Measurements from ENCODE around the gene IGSF10. TPM values are rescaled to one million over a fixed set of nuclear protein-coding genes. Genes with fewer than 3 reads are reported as not detected.

Gene IGSF10
- total RNA-seq, 2 experiments from 2014 or later, result not detected

DNA sequence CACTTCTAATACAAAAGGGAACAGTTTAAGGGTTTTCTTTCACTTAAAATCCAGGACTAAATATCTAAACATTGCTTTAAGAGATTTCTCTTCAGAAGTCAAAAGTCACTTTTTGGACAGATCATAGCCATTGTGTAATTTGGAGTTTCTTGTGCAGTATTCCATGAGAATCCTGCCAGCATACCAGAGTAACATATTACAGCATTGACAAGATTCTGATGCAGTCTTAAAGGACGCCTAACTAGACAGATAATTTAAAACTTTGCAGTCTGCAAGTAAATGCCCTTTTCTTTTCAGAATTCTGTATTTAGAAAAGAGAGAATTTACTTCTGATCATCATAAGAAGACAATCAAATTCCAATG is 17.5 kb upstream of the IGSF10 start:
- peaks cover 14% of the 10 kb centered on the region for H3K27me3 Mint-ChIP-seq
- peaks cover 1% of the 10 kb centered on the region for H3K36me3 Mint-ChIP-seq
- DNase-seq, result no peak
- H3K9me3 Mint-ChIP-seq, result peaks cover 12% of the 10 kb centered on the region
- H3K4me1 Mint-ChIP-seq, result no peaks in the 10 kb centered on the region
- no peak overlapping the region for H3K27ac Mint-ChIP-seq
- H3K4me3 Mint-ChIP-seq, result no peak overlapping the region

DNA sequence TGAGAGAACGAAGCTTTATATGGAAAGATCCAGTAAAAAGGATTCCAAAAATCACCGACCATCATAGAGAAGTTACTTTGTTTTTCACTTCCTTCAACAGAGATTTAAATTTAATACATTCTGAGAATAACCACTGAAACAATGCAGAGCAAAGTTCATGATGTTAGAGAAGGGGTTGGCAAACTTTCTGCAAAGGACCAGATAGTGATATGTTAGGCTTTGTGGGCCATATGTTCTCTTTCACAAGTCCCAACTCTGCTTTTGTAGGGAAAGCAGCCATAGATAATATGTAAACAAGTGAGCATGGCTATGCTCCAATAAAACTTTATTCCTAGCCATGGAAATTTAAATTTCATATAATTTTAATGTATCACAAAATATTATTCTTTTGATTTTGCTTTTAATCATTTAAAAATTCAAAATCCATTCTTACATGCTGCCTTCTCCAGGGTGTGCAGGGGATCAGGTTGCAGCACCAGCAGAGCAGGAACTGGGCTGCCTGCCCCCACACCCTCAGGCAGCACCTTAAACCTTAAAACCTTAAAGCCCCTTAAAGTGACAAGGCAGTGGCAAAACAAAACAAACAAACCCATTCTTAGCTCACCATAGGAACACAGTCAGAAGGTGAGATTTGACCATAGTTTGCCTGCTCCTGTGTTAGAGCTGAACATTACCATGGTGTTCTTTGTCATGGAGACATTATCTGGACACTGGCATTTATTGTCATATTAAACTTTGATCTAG is 16.9 kb upstream of the IGSF10 start:
- no peak for DNase-seq
- H3K36me3 Mint-ChIP-seq, result peaks cover 1% of the 10 kb centered on the region
- H3K4me3 Mint-ChIP-seq, result no peak overlapping the region
- peaks cover 12% of the 10 kb centered on the region for H3K27me3 Mint-ChIP-seq
- H3K27ac Mint-ChIP-seq, result no peak overlapping the region
- H3K4me1 Mint-ChIP-seq, result no peaks in the 10 kb centered on the region
- peaks cover 12% of the 10 kb centered on the region for H3K9me3 Mint-ChIP-seq

DNA sequence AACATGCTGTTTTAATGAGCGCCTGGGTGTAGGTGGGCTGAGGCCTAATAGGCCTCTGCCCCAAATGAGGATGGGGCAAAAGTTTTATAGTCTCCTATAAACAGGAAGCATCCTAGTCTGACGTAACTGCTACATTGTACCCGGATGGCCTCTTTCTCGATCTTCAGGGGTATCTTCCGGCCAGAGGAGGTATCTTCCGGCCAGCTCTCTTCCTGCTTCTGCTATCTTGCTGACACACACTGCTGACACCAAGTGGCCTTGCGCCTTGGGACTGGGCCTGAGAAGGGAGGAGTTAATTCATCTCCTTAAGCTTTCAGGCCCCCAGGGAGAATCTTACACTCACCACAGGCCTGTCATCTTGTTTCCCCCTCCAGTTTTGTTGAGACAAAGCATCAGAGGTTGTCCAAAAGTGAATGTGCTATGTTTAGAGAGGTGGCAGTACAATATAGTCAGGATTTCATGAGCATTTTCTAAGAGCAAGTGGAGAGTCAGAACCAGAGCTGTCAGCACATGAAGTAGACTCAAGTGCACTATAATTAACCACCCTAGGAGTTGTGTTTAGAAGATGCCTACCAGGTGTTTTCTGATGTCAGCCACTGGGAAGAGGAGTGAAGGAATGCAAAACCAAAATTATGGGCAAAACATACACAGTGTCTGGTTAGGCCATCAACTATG is 15.6 kb upstream of the IGSF10 start:
- peaks cover under 1% of the 10 kb centered on the region for H3K9me3 Mint-ChIP-seq
- no peak for DNase-seq
- peaks cover 3% of the 10 kb centered on the region for H3K27me3 Mint-ChIP-seq
- no peaks in the 10 kb centered on the region for H3K4me1 Mint-ChIP-seq
- no peak overlapping the region for H3K27ac Mint-ChIP-seq
- no peaks in the 10 kb centered on the region for H3K36me3 Mint-ChIP-seq
- H3K4me3 Mint-ChIP-seq, result no peak overlapping the region

DNA sequence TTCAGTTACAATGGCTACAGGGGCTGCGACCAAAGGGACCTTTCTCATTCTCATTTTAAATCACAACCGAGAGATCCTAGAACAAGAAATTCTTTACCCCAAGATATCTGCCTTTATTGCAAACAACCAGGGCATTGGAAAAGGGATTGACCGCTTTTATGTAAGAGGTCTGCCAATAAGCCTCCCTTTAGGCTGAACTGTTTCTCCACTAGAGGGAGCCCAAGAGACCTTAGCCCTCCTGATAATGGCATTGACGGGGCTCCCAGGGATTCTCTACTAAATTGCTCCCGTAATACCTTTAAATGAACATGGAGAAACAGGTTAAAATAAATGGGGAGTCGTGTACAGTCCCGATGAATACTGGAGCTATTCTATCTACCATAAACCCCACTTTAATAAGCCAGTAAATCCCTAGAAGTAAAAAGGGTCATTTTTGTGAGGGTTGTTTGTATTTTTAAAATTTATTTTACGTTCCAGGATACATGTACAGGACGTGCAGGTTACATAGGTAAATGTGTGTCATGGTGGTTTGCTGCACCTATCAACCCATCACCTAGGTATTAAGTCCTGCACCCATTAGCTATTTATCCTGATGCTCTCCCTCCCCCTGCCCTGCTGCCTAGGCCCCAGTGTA is 7.5 kb upstream of the IGSF10 start:
- H3K9me3 Mint-ChIP-seq, result no peaks in the 10 kb centered on the region
- no peak overlapping the region for H3K4me3 Mint-ChIP-seq
- H3K27me3 Mint-ChIP-seq, result no peaks in the 10 kb centered on the region
- no peaks in the 10 kb centered on the region for H3K36me3 Mint-ChIP-seq
- H3K4me1 Mint-ChIP-seq, result no peaks in the 10 kb centered on the region
- H3K27ac Mint-ChIP-seq, result no peak overlapping the region
- peak; percentile 12 for DNase-seq

DNA sequence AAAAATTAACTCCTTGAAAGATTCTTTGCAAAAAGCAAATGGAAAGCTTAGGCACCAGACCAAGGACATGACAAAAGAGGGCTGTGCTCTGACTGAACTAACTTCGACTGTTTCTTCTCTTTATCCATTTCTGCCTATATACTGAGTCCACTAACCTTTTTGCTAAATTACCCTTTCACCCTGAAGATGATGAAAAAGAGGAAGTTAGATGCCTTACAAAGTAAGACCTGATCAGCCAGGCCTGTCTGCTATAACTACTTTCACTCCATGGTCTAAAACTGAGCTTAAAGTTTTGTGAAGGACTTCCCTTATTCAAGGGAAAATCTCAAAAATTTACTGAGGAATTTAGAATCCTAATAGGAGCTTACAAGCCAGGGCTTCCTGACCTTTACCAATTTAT is 6.2 kb upstream of the IGSF10 start:
- no peaks in the 10 kb centered on the region for H3K4me1 Mint-ChIP-seq

DNA sequence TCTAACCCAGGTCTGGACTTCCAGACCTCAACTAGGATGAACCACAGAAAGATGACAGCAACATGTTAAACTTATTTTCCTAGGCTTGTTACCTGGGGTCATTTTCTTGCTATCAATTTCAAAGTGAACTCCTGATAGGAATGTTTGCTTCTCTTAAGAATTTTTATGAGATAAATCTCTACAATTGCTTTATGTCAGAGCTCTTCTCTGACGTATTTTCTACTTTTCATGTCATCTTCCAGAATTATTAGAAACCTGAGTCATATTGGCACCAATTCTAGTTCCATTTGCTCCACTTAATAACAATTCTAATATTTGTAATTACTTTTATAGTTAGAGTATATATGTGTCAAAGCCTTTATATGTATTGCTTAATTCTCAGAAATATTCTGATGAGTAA is 2.1 kb upstream of the IGSF10 start:
- peaks cover 22% of the 10 kb centered on the region for H3K27me3 Mint-ChIP-seq
- H3K9me3 Mint-ChIP-seq, result no peaks in the 10 kb centered on the region
- no peak overlapping the region for H3K27ac Mint-ChIP-seq
- H3K36me3 Mint-ChIP-seq, result no peaks in the 10 kb centered on the region
- H3K4me3 Mint-ChIP-seq, result no peak overlapping the region
- H3K4me1 Mint-ChIP-seq, result peaks cover 6% of the 10 kb centered on the region
- DNase-seq, result no peak

More for the DNA sequence above, 6.2 kb upstream of the IGSF10 start:
- Mint-ChIP-seq H3K27ac (no peak overlapping the region), H3K4me3 (no peak overlapping the region), H3K9me3 (no peaks in the 10 kb centered on the region), H3K27me3 (peaks cover 5% of the 10 kb centered on the region), H3K36me3 (no peaks in the 10 kb centered on the region)
- DNase-seq, result no peak

DNA sequence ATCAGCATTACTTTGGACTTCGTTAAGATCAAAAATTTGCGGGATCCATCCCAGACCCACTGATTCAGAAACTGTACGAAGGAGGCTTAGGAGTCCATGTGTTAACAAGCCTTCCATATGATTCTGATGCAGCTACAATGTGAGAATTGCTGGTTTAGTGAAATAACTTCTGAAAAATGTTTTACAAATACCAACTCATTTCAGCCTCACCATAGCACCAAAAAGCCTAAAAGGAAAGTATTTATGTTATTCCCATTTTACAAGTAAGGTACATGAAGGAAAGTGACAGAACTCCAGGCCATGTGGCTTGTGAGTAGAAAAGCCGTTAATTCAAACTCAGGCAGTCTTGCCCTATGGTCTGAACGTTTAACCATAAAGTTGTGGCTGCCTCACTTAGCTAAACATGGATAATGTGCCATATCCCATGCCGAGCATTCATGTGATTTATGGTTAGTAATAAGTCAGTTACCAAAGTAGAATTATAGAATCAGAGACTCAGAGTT is 1.5 kb upstream of the IGSF10 start:
- no peak overlapping the region for H3K4me3 Mint-ChIP-seq
- H3K4me1 Mint-ChIP-seq, result peaks cover 6% of the 10 kb centered on the region
- peaks cover 22% of the 10 kb centered on the region for H3K27me3 Mint-ChIP-seq
- no peak for DNase-seq
- H3K9me3 Mint-ChIP-seq, result no peaks in the 10 kb centered on the region
- no peak overlapping the region for H3K27ac Mint-ChIP-seq
- H3K36me3 Mint-ChIP-seq, result no peaks in the 10 kb centered on the region

DNA sequence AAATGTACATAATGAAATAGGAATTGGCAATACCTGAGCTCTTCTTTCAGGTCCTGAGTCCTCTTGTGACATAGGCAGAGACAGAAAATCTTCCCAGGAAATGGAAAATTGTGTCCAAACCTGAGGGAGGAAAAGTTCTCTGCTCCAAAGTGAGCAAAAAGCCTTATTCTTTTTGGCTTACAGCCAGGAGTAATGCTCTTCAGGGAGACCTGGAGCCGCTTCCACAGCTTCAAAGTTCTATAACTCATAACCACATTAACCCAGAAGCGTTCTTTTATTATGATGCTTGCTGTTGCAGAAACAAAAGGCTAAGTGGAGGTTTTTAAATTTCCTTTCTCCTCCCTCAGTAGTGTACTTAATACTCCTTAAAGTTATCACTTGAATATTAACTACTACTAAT is 633 bp downstream of the IGSF10 start:
- no peaks in the 10 kb centered on the region for H3K9me3 Mint-ChIP-seq
- no peaks in the 10 kb centered on the region for H3K36me3 Mint-ChIP-seq
- H3K27ac Mint-ChIP-seq, result no peak overlapping the region
- peaks cover 6% of the 10 kb centered on the region for H3K4me1 Mint-ChIP-seq
- peak overlapping the region; percentile 23 for H3K4me3 Mint-ChIP-seq
- no peak for DNase-seq
- peaks cover 22% of the 10 kb centered on the region for H3K27me3 Mint-ChIP-seq

DNA sequence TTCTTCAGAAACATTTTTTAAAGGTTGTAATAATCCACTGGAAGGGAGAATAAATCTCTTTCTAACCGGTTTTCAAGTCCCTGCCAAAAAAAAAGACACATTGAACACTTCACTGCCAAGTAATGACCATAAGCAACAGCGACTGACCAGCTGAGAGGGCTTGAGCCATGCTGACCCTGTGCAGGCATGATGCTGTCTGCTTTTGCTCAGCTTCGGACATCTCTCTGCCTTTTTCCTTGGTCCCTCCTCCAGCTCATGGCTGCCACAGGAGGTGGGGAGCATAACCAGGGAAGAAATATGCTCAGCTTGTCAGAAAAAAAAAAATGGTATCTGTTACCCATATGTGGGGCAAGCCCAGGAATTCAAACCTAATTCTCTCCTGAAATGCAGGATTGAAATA is 1.5 kb downstream of the IGSF10 start:
- no peak overlapping the region for H3K27ac Mint-ChIP-seq
- H3K4me1 Mint-ChIP-seq, result peaks cover 6% of the 10 kb centered on the region
- no peak overlapping the region for H3K4me3 Mint-ChIP-seq
- peaks cover 22% of the 10 kb centered on the region for H3K27me3 Mint-ChIP-seq
- no peaks in the 10 kb centered on the region for H3K9me3 Mint-ChIP-seq
- no peaks in the 10 kb centered on the region for H3K36me3 Mint-ChIP-seq
- no peak for DNase-seq

DNA sequence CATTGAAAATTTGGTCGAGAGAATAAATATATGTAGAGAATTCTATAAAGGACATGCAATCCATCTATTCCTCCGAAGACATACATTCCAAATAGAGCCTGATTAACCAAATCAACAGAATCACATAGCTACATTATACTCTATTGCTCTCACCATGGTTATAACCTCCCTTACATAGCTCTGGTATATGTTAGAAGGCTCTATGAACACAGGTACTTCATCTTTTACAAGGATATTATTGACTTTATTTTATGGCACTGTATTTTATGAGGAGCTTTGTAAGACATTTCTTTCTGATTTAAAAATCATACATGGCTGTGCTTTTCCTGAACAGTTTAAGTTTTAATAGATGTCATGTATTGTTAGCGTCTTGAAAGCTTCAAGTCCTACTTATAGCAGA is 4.8 kb downstream of the IGSF10 start:
- H3K9me3 Mint-ChIP-seq, result no peaks in the 10 kb centered on the region
- H3K27me3 Mint-ChIP-seq, result peaks cover 8% of the 10 kb centered on the region
- H3K36me3 Mint-ChIP-seq, result no peaks in the 10 kb centered on the region

DNA sequence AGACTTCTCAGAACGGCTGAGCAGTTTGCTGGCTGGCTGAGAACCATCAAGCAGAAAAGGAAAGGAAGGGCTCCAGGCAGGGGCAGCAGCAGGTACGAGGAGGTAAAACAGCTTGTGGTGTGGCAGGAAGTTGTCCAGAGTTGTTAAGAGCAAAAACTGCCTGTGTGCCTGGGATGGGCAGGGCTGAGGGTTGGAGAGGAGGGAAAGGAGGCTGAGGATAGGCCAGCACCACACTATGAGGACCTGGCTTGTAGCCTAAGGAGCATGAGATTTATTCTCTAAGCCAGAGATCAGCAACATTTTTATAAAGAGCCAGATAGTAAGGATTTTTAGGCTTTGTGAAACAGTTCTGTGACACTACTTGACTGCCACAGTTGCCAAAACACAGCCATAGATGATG is 8.0 kb downstream of the IGSF10 start:
- no peak for DNase-seq
- H3K27ac Mint-ChIP-seq, result no peak overlapping the region

More for the DNA sequence above, 4.8 kb downstream of the IGSF10 start:
- Mint-ChIP-seq H3K4me1 (peaks cover 5% of the 10 kb centered on the region), H3K4me3 (no peak overlapping the region), H3K27ac (no peak overlapping the region)
- no peak for DNase-seq

DNA sequence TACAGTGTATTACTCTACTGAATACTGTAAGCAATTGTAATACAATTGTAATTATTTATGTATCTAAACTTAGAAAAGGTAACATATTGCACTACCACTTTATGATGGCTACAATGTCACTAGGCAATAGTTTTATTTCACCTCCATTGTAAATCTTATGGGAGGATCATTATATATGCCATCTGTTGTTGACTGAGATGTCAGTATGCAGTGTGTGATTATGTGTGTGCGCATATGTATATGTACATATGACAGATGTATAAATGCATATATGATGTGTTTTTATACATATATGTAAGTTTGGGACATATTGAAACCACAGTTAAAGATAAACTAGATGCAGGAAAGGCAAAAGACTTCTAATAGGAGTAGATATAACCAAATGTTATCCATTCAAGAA is 8.5 kb downstream of the IGSF10 start:
- H3K27ac Mint-ChIP-seq, result no peak overlapping the region
- no peak for DNase-seq
- H3K4me3 Mint-ChIP-seq, result no peak overlapping the region
- H3K27me3 Mint-ChIP-seq, result no peaks in the 10 kb centered on the region
- H3K4me1 Mint-ChIP-seq, result no peaks in the 10 kb centered on the region
- no peaks in the 10 kb centered on the region for H3K36me3 Mint-ChIP-seq
- no peaks in the 10 kb centered on the region for H3K9me3 Mint-ChIP-seq

More for the DNA sequence above, 8.0 kb downstream of the IGSF10 start:
- Mint-ChIP-seq H3K9me3 (no peaks in the 10 kb centered on the region), H3K36me3 (no peaks in the 10 kb centered on the region), H3K4me1 (no peaks in the 10 kb centered on the region), H3K27me3 (no peaks in the 10 kb centered on the region), H3K4me3 (no peak overlapping the region)

DNA sequence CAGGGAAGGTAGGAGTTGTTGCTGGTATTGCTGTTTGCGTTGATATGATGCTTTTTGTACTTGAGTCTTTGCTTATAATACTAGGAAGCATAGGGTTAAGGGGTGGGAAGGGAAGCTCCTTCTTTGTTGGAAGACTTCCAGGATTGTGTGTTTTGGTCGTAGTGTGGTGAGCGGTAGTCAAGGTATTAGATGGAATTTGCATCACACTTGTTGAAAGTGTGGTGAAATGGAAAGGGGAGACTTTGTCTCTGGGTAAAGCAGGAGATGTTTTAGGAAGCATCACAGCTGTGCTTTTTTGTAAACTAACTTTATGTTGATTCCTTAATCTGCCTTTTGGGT is 14.9 kb downstream of the IGSF10 start:
- H3K27me3 Mint-ChIP-seq, result peaks cover 4% of the 10 kb centered on the region
- H3K9me3 Mint-ChIP-seq, result no peaks in the 10 kb centered on the region
- no peak overlapping the region for H3K4me3 Mint-ChIP-seq
- H3K27ac Mint-ChIP-seq, result no peak overlapping the region
- H3K4me1 Mint-ChIP-seq, result no peaks in the 10 kb centered on the region
- H3K36me3 Mint-ChIP-seq, result no peaks in the 10 kb centered on the region
- no peak for DNase-seq

DNA sequence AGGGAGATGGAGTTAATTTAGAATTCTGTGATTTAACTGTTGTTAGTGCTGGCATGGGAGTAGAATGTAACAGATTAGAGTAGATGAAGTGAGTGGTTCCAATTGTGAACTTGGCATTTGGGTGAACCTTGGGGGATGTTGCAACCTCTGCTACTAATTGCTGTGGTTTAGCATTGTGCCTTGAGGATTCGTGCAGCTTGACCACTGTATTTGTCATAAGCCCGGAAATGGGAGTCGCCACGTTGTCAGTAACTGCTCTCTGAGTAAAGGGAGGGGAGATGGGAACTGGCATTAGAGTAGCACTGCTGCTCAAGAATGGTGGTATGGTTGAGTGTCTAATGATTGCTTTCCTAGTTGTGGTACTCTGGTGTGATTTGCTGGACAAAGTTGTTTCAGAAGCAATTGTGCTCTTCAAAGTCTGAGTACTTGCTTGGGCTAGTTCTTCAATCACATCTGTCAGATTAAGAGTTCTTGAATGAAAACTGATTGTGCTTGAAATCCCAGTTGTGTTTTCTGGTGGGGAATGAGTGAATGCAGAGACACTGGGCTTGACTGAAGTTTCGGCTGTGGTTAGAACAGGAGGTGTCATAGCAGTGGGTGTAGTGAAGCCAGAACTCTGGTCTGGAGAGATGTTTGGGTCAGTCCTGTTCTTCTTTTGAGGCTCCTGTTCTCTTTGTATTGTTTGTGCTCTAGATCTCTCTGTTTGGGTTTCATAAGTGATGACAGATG is 15.4 kb downstream of the IGSF10 start:
- no peaks in the 10 kb centered on the region for H3K36me3 Mint-ChIP-seq
- no peak for DNase-seq
- peaks cover 4% of the 10 kb centered on the region for H3K27me3 Mint-ChIP-seq
- no peak overlapping the region for H3K4me3 Mint-ChIP-seq
- no peaks in the 10 kb centered on the region for H3K4me1 Mint-ChIP-seq
- H3K27ac Mint-ChIP-seq, result no peak overlapping the region
- H3K9me3 Mint-ChIP-seq, result no peaks in the 10 kb centered on the region

DNA sequence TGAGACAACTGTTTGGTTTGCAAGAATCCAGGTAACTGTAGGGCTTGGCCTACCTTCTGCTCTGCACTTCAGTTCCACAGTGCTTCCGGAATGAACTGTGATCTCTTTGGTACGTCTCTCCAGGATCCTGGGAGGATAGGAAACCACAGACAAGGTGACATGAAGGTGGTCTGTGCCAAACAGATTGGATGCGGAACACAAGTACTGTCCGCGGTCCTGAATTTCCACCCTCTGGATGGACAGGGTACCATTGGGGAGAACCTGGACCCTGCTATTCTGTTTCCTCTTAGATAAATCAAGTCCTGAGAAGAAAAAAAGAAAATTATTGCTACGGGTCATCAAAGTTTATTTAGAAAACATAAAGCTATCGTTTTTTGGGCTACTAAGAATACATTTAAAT is 17.3 kb downstream of the IGSF10 start:
- Mint-ChIP-seq H3K27ac (no peak overlapping the region), H3K4me1 (no peaks in the 10 kb centered on the region), H3K9me3 (no peaks in the 10 kb centered on the region), H3K27me3 (peaks cover 4% of the 10 kb centered on the region), H3K36me3 (no peaks in the 10 kb centered on the region), H3K4me3 (no peak overlapping the region)
- no peak for DNase-seq
